ENCODE data around the gene CMTM8. TPM values are rescaled to one million over a fixed set of nuclear protein-coding genes. Genes with fewer than 3 reads are reported as not detected.
"Not testable (repeated sequence)": the region's sequence is repeated elsewhere in the genome, so short reads cannot be mapped to it uniquely, and the experiment has no call there.

CMTM8 gene
- polyA plus RNA-seq, 6 donors from 2014 or later = 0.44 to 1.3 (median 0.53) TPM; not detected in 1

- Mint-ChIP-seq H3K4me3 (no peak overlapping the region), H3K9me3 (peaks cover 0 to 15% (median 4%) of the 10 kb centered on the region in 7 donors), H3K27ac (no peak overlapping the region), H3K27me3 (peaks cover 0 to 9% (median 4%) of the 10 kb centered on the region in 3 donors), H3K36me3 (peaks cover 0 to 9% of the 10 kb centered on the region in 2 donors), H3K4me1 (no peaks in the 10 kb centered on the region)
- DNase-seq = no peak
- ATAC-seq (ENCODE audit: low read depth in 2 of 2) = no peak
Measured at GRCh38 chr3:32215185-32215584, 23.3 kb upstream of the CMTM8 start.

- H3K4me3 Mint-ChIP-seq = no peak overlapping the region
- peaks cover 0 to 9% (median 4%) of the 10 kb centered on the region in 3 donors for H3K27me3 Mint-ChIP-seq
- peaks cover 0 to 15% of the 10 kb centered on the region in 2 donors for H3K36me3 Mint-ChIP-seq
- ATAC-seq (ENCODE audit: low read depth in 2 of 2) = no peak
- no peak for DNase-seq
- H3K27ac Mint-ChIP-seq = no peak overlapping the region
- peaks cover 0 to 17% (median 5%) of the 10 kb centered on the region in 7 donors for H3K9me3 Mint-ChIP-seq
- no peaks in the 10 kb centered on the region for H3K4me1 Mint-ChIP-seq
Measured at GRCh38 chr3:32216172-32216783, 22.2 kb upstream of the CMTM8 start.

GRCh38 chr3:32217339-32217738 lies 21.1 kb upstream of the CMTM8 start:
- Mint-ChIP-seq H3K4me1 (no peaks in the 10 kb centered on the region), H3K27me3 (peaks cover 0 to 9% (median 4%) of the 10 kb centered on the region in 3 donors), H3K4me3 (no peak overlapping the region), H3K9me3 (peaks cover 0 to 17% (median 5%) of the 10 kb centered on the region in 7 donors), H3K27ac (no peak overlapping the region), H3K36me3 (peaks cover 0 to 15% of the 10 kb centered on the region in 2 donors)
- DNase-seq (no peak), ATAC-seq (ENCODE audit: low read depth in 2 of 2) (no peak)

- Mint-ChIP-seq H3K9me3 (peaks cover 0 to 17% (median 5%) of the 10 kb centered on the region in 7 donors), H3K4me1 (no peaks in the 10 kb centered on the region), H3K36me3 (peaks cover 0 to 15% of the 10 kb centered on the region in 2 donors), H3K27me3 (peaks cover 0 to 15% (median 4%) of the 10 kb centered on the region in 3 donors), H3K27ac (no peak overlapping the region), H3K4me3 (no peak overlapping the region)
- ATAC-seq (ENCODE audit: low read depth in 2 of 2) (no peak), DNase-seq (no peak)
Measured at GRCh38 chr3:32219537-32219936, 18.9 kb upstream of the CMTM8 start.

- H3K27me3 Mint-ChIP-seq = peaks cover 0 to 15% (median 4%) of the 10 kb centered on the region in 3 donors
- H3K27ac Mint-ChIP-seq = no peak overlapping the region
- no peak overlapping the region for H3K4me3 Mint-ChIP-seq
- DNase-seq (no peak), ATAC-seq (ENCODE audit: low read depth in 2 of 2) (no peak)
- H3K4me1 Mint-ChIP-seq = no peaks in the 10 kb centered on the region
- H3K9me3 Mint-ChIP-seq = peaks cover 0 to 17% (median 5%) of the 10 kb centered on the region in 7 donors
- peaks cover 0 to 15% of the 10 kb centered on the region in 2 donors for H3K36me3 Mint-ChIP-seq
Measured at GRCh38 chr3:32220006-32220405, 18.5 kb upstream of the CMTM8 start.

GRCh38 chr3:32222950-32223349 lies 15.5 kb upstream of the CMTM8 start:
- ATAC-seq (ENCODE audit: low read depth in 2 of 2) (no peak), DNase-seq (no peak)
- Mint-ChIP-seq H3K4me1 (no peaks in the 10 kb centered on the region), H3K27ac (no peak overlapping the region), H3K27me3 (peaks cover 0 to 15% (median 4%) of the 10 kb centered on the region in 3 donors), H3K9me3 (peaks cover 0 to 17% (median 5%) of the 10 kb centered on the region in 7 donors), H3K36me3 (peaks cover 0 to 15% of the 10 kb centered on the region in 2 donors), H3K4me3 (no peak overlapping the region)

- peaks cover 0 to 15% of the 10 kb centered on the region in 2 donors for H3K36me3 Mint-ChIP-seq
- H3K9me3 Mint-ChIP-seq = peaks cover 0 to 13% (median 5%) of the 10 kb centered on the region in 7 donors
- ATAC-seq (ENCODE audit: low read depth in 2 of 2) (no peak), DNase-seq (no peak)
- no peak overlapping the region for H3K4me3 Mint-ChIP-seq
- H3K27ac Mint-ChIP-seq = no peak overlapping the region
- peaks cover 0 to 7% (median 4%) of the 10 kb centered on the region in 3 donors for H3K27me3 Mint-ChIP-seq
- no peaks in the 10 kb centered on the region for H3K4me1 Mint-ChIP-seq
Measured at GRCh38 chr3:32224016-32224516, 14.4 kb upstream of the CMTM8 start.

GRCh38 chr3:32226875-32227500 lies 11.5 kb upstream of the CMTM8 start:
- Mint-ChIP-seq H3K36me3 (no peaks in the 10 kb centered on the region), H3K4me3 (no peak overlapping the region), H3K9me3 (no peaks in the 10 kb centered on the region), H3K4me1 (no peaks in the 10 kb centered on the region), H3K27ac (no peak overlapping the region), H3K27me3 (peaks cover 0 to 6% (median 0%) of the 10 kb centered on the region in 3 donors)
- ATAC-seq (ENCODE audit: low read depth in 2 of 2) = no peak
- DNase-seq = no peak

GRCh38 chr3:32228743-32229142 lies 9.7 kb upstream of the CMTM8 start:
- not testable (repeated sequence) for ATAC-seq (ENCODE audit: low read depth in 2 of 2); H3K36me3 Mint-ChIP-seq

GRCh38 chr3:32229565-32229964 lies 8.9 kb upstream of the CMTM8 start:
- H3K36me3 Mint-ChIP-seq = no peaks in the 10 kb centered on the region
- H3K9me3 Mint-ChIP-seq = no peaks in the 10 kb centered on the region
- ATAC-seq (ENCODE audit: low read depth in 2 of 2) (no peak), DNase-seq (no peak)
- H3K4me1 Mint-ChIP-seq = no peaks in the 10 kb centered on the region
- no peak overlapping the region for H3K4me3 Mint-ChIP-seq
- peaks cover 0 to 6% (median 4%) of the 10 kb centered on the region in 3 donors for H3K27me3 Mint-ChIP-seq
- no peak overlapping the region for H3K27ac Mint-ChIP-seq

More at GRCh38 chr3:32228743-32229142, 9.7 kb upstream of the CMTM8 start:
- not testable (repeated sequence) for H3K4me3 Mint-ChIP-seq, H3K27me3 Mint-ChIP-seq, DNase-seq, H3K9me3 Mint-ChIP-seq, H3K4me1 Mint-ChIP-seq, H3K27ac Mint-ChIP-seq

GRCh38 chr3:32236377-32236776 lies 2.1 kb upstream of the CMTM8 start:
- no peak for DNase-seq
- Mint-ChIP-seq H3K9me3 (peaks cover 0 to 2% (median 0%) of the 10 kb centered on the region in 7 donors), H3K4me1 (peaks cover 20 to 26% (median 26%) of the 10 kb centered on the region in 3 donors), H3K36me3 (no peaks in the 10 kb centered on the region), H3K27ac (peak overlapping the region in 1 of 6 donors; percentile 2), H3K27me3 (peaks cover 6 to 25% (median 8%) of the 10 kb centered on the region in 3 donors), H3K4me3 (peak overlapping the region in 3 of 8 donors; percentile 22 to 84 (median 29))
- ATAC-seq (ENCODE audit: low read depth in 2 of 2) = no peak

GRCh38 chr3:32237670-32238452 lies 619 bp upstream of the CMTM8 start:
- ATAC-seq (ENCODE audit: low read depth in 2 of 2) (peak in 1 of 2 donors; percentile 13), DNase-seq (peak; percentile 15)

More at GRCh38 chr3:32237670-32238452, 619 bp upstream of the CMTM8 start:
- Mint-ChIP-seq H3K36me3 (no peaks in the 10 kb centered on the region), H3K9me3 (peaks cover 0 to 2% (median 0%) of the 10 kb centered on the region in 7 donors), H3K27ac (peak overlapping the region in 3 of 6 donors; percentile 8 to 72 (median 68)), H3K4me3 (peak overlapping the region; percentile 76 to 92 (median 85)), H3K4me1 (peaks cover 20 to 26% (median 26%) of the 10 kb centered on the region in 3 donors), H3K27me3 (peaks cover 6 to 31% (median 15%) of the 10 kb centered on the region in 3 donors)
